Endothelial cell of hepatic sinusoid (primary cell): ENCODE results near the gene SLC35G6.
"Not testable (repeated sequence)": the region's sequence is repeated elsewhere in the genome, so short reads cannot be mapped to it uniquely, and the experiment has no call there.

ENCODE experiments used
- in situ Hi-C: cut with HindIII; loops from 2 replicates; pipeline ENCODE4 v1.10.0; 2017; ENCODE audit warnings: low sequenced_read_pairs

The SLC35G6 gene

GRCh38 chr17:7481275-7481674 lies at the start of gene SLC35G6:
Gene SLC35G6 (plus strand): TSS chr17:7481446. CDS start chr17:7481517, 71 bp downstream.
- in situ Hi-C loops: not testable (repeated sequence)

GRCh38 chr17:7432296-7432695 lies 49.0 kb upstream of the SLC35G6 start:
- in situ Hi-C loops: loop anchor here (5.0 kb wide), 2 partner anchors 45 kb away; partner anchors contain the start of gene ZBTB4

GRCh38 chr17:7435676-7436555 lies 45.3 kb upstream of the SLC35G6 start:
- in situ Hi-C loops: no loop called here

- in situ Hi-C loops: no loop called here
These were observed 44.5 kb upstream of the SLC35G6 start for GRCh38 chr17:7436556-7437368.

GRCh38 chr17:7437369-7437863 lies 43.8 kb upstream of the SLC35G6 start:
- in situ Hi-C loops: no loop called here

GRCh38 chr17:7437950-7438614 lies 43.2 kb upstream of the SLC35G6 start:
- in situ Hi-C loops: no loop called here

- in situ Hi-C loops: no loop called here
These were observed 42.4 kb upstream of the SLC35G6 start for GRCh38 chr17:7438656-7439460.

- in situ Hi-C loops: no loop called here
These were observed 41.7 kb upstream of the SLC35G6 start, which contains the start of gene FGF11 for GRCh38 chr17:7439462-7440112. Gene FGF11 (plus strand): TSS chr17:7439512. CDS start chr17:7439621, 109 bp downstream.

- in situ Hi-C loops: no loop called here
These were observed 41.0 kb upstream of the SLC35G6 start for GRCh38 chr17:7440113-7440833.

GRCh38 chr17:7440834-7441195 lies 40.4 kb upstream of the SLC35G6 start:
- in situ Hi-C loops: no loop called here

GRCh38 chr17:7441266-7441665 lies 40.0 kb upstream of the SLC35G6 start:
- in situ Hi-C loops: no loop called here

GRCh38 chr17:7442142-7442541 lies 39.1 kb upstream of the SLC35G6 start:
- in situ Hi-C loops: no loop called here

GRCh38 chr17:7443499-7444485 lies 37.5 kb upstream of the SLC35G6 start:
- in situ Hi-C loops: no loop called here

- in situ Hi-C loops: no loop called here
These were observed 36.3 kb upstream of the SLC35G6 start, which contains the start of gene CHRNB1 for GRCh38 chr17:7444682-7445618. Gene CHRNB1 (plus strand): TSS chr17:7445061. CDS start chr17:7445128, 67 bp downstream.

- in situ Hi-C loops: no loop called here
These were observed 35.7 kb upstream of the SLC35G6 start for GRCh38 chr17:7445619-7445968.

- in situ Hi-C loops: no loop called here
These were observed 32.8 kb upstream of the SLC35G6 start for GRCh38 chr17:7448461-7448860.
